ENCODE measurements around the gene SBF1.

The SBF1 gene

GRCh38 chr22:50460938-50461337 is 13.9 kb downstream of the SBF1 start:
- no peak for TF ChIP-seq CTCF (conservative IDR thresholded peaks at IDR 0.05)
- no peak overlapping the region for H3K27ac ChIP-seq

- no peak overlapping the region for H3K27ac ChIP-seq
- no peak for TF ChIP-seq CTCF (conservative IDR thresholded peaks at IDR 0.05)
These were observed 15.2 kb downstream of the SBF1 start for GRCh38 chr22:50459496-50460140.

GRCh38 chr22:50459016-50459415 is 15.8 kb downstream of the SBF1 start:
- TF ChIP-seq CTCF (conservative IDR thresholded peaks at IDR 0.05), result no peak
- no peak overlapping the region for H3K27ac ChIP-seq

GRCh38 chr22:50456466-50457234 is 18.2 kb downstream of the SBF1 start:
- H3K27ac ChIP-seq, result no peak overlapping the region
- TF ChIP-seq CTCF (conservative IDR thresholded peaks at IDR 0.05), result peak; percentile 44

GRCh38 chr22:50456026-50456425 is 18.8 kb downstream of the SBF1 start:
- no peak for TF ChIP-seq CTCF (conservative IDR thresholded peaks at IDR 0.05)
- no peak overlapping the region for H3K27ac ChIP-seq

- TF ChIP-seq CTCF (conservative IDR thresholded peaks at IDR 0.05), result no peak
These were observed 19.6 kb downstream of the SBF1 start for GRCh38 chr22:50455201-50455600.

GRCh38 chr22:50454556-50455075 is 20.2 kb downstream of the SBF1 start:
- no peak overlapping the region for H3K27ac ChIP-seq
- no peak for TF ChIP-seq CTCF (conservative IDR thresholded peaks at IDR 0.05)

More at GRCh38 chr22:50455201-50455600, 19.6 kb downstream of the SBF1 start:
- H3K27ac ChIP-seq, result no peak overlapping the region

Data from VCaP (cell line).